GM12878 (cell line): Measurements from ENCODE around the gene PAK6. TPM values are rescaled to one million over a fixed set of nuclear protein-coding genes. Genes with fewer than 3 reads are reported as not detected.

ENCODE experiments used
- ATAC-seq: fragments of 200-7000 bp; cut with Tn5 transposase; 3 replicates; pipeline ENCODE4 v1.9.1; 2020; ENCODE audit warnings: mild to moderate bottlenecking, moderate library complexity
- BruUV-seq: library from RNA; stranded (reverse); fragments of 400-500 nt; replicated peaks from 2 replicates; lab custom pipeline; 2021; lab: Mats Ljungman, UMichigan
- CTCF ChIA-PET: fragments of 300-600 bp; sonication (Branson Sonifier 250); formaldehyde crosslinking; extraction: SDS; loops from one replicate; lab custom pipeline; 2021; ENCODE audit warnings: inconsistent platforms; lab: Yijun Ruan, JAX
- POLR2A ChIA-PET: fragments of 350-600 bp; formaldehyde crosslinking; extraction: SDS; loops from one replicate; lab custom pipeline; 2021; ENCODE audit warnings: inconsistent platforms; lab: Charles Lee
- RAD21 ChIA-PET: fragments of 300-600 bp; sonication (Branson Sonifier 250); formaldehyde crosslinking; loops from one replicate; lab custom pipeline; 2023; ENCODE audit warnings: antibody characterized with exemption; ENCODE audit not compliant: unreplicated experiment; lab: Charles Lee
- SMC1A ChIA-PET: fragments of 300-600 bp; sonication (Branson Sonifier 250); formaldehyde crosslinking; loops from one replicate; lab custom pipeline; 2023; ENCODE audit not compliant: unreplicated experiment, uncharacterized antibody; lab: Charles Lee
- DNase-seq: peaks from one replicate; pipeline ENCODE4 v3.0.0-alpha.2; 2011; ENCODE audit warnings: low read depth, low spot score
- FAIRE-seq: peaks from 3 replicates; lab custom pipeline; 2011; peaks lifted over from hg19 to GRCh38; lab: Jason Lieb, UNC
- H2AFZ ChIP-seq: 2 replicates; pipeline ENCODE4 v1.6.0; 2011; ENCODE audit warnings: low read depth, low read length, control low read depth; ENCODE audit not compliant: control insufficient read depth
- H3K27ac ChIP-seq: 2 replicates; pipeline ENCODE4 v1.5.1; 2011; ENCODE audit warnings: control low read depth; ENCODE audit not compliant: control insufficient read depth, insufficient read depth
- H3K27me3 ChIP-seq, 2 experiments: replicated peaks in 1 of 2; 2 replicates each; pipeline versions ENCODE4 v1.6.0 to v1.6.1; 2011; ENCODE audit warnings: low read length in 1 of 2; ENCODE audit not compliant: control insufficient read depth in 2 of 2, insufficient read depth in 2 of 2
- H3K36me3 ChIP-seq, 2 experiments: 2 replicates each; pipeline ENCODE4 v1.5.1; 2011; ENCODE audit warnings: low read length in 1 of 2; ENCODE audit not compliant: control insufficient read depth in 2 of 2, insufficient read depth in 2 of 2
- H3K4me1 ChIP-seq: 2 replicates; pipeline ENCODE4 v1.6.1; 2011; ENCODE audit warnings: mild to moderate bottlenecking, low read length, moderate library complexity, mixed read lengths; ENCODE audit not compliant: control insufficient read depth, insufficient read depth
- H3K4me2 ChIP-seq: 2 replicates; pipeline ENCODE4 v1.6.0; 2011; ENCODE audit warnings: control low read depth; ENCODE audit not compliant: control insufficient read depth, insufficient read depth
- H3K4me3 ChIP-seq: fragments of 200-600 bp; sonication (generic); 2 replicates; pipeline ENCODE4 v1.5.1; 2016
- H3K79me2 ChIP-seq: 2 replicates; pipeline ENCODE4 v1.6.0; 2011; ENCODE audit warnings: low read length; ENCODE audit not compliant: control insufficient read depth, insufficient read depth
- H3K9ac ChIP-seq: 2 replicates; pipeline ENCODE4 v1.8.0; 2011; ENCODE audit warnings: low read length, control low read depth, mixed read lengths; ENCODE audit not compliant: control insufficient read depth, insufficient read depth
- H3K9me3 ChIP-seq: replicated peaks from 3 replicates; pipeline ENCODE4 v1.5.1; 2011; ENCODE audit warnings: mild to moderate bottlenecking, low read length; ENCODE audit not compliant: control insufficient read depth, insufficient read depth
- H4K20me1 ChIP-seq: 2 replicates; pipeline ENCODE4 v1.6.0; 2011; ENCODE audit not compliant: control insufficient read depth, insufficient read depth
- ASH2L ChIP-seq: fragments of 300-600, 200-600 bp; sonication (generic); IDR thresholded peaks from 2 replicates; pipeline ENCODE4 v1.6.1; 2017; ENCODE audit warnings: low read depth, mild to moderate bottlenecking, borderline replicate concordance
- ATF2 ChIP-seq: IDR thresholded peaks from 2 replicates; pipeline ENCODE4 v1.6.1; 2012; ENCODE audit warnings: low read length, inconsistent platforms
- BACH1 ChIP-seq: fragments of 450-650 bp; IDR thresholded peaks from 2 replicates; pipeline ENCODE4 v1.6.1; 2017; ENCODE audit warnings: mild to moderate bottlenecking, borderline replicate concordance
- BCL11A ChIP-seq: IDR thresholded peaks from 2 replicates; pipeline ENCODE4 v1.6.1; 2011; ENCODE audit warnings: low read depth, low read length
- BRCA1 ChIP-seq: IDR thresholded peaks from 2 replicates; pipeline ENCODE4 v1.6.1; 2011; ENCODE audit warnings: low read depth, low read length, improper control_type of control experiment
- CHD1 ChIP-seq: IDR thresholded peaks from 2 replicates; pipeline ENCODE4 v1.6.1; 2012; ENCODE audit warnings: low read depth, low read length, improper control_type of control experiment
- CTCF ChIP-seq, 3 experiments: IDR thresholded peaks in 2 of 3; conservative IDR thresholded peaks in 1 of 3; 2 replicates each; pipeline ENCODE4 v1.5.1; 2011; ENCODE audit warnings: low read depth in 3 of 3, low read length in 3 of 3, mild to moderate bottlenecking in 3 of 3, control low read depth in 2 of 3, moderate library complexity in 2 of 3, inconsistent platforms in 1 of 3, mixed read lengths in 1 of 3; ENCODE audit not compliant: control insufficient read depth in 2 of 3, insufficient read depth in 1 of 3; ENCODE audit errors: extremely low read depth in 1 of 3
- FOXK2 ChIP-seq: fragments of 450-650 bp; IDR thresholded peaks from 2 replicates; pipeline ENCODE4 v1.6.1; 2017; ENCODE audit warnings: mild to moderate bottlenecking, moderate library complexity
- MEF2B ChIP-seq: fragments of 450-650 bp; IDR thresholded peaks from 2 replicates; pipeline ENCODE4 v1.6.1; 2018; ENCODE audit warnings: mild to moderate bottlenecking, moderate library complexity; ENCODE audit not compliant: partially characterized antibody, poor library complexity, severe bottlenecking
- MYC ChIP-seq: IDR thresholded peaks from 2 replicates; pipeline ENCODE4 v1.6.1; 2011; ENCODE audit warnings: mild to moderate bottlenecking, low read length, moderate library complexity, inconsistent platforms; ENCODE audit not compliant: insufficient read depth, insufficient replicate concordance, insufficient read length, severe bottlenecking
- NBN ChIP-seq: fragments of 450-650 bp; IDR thresholded peaks from 2 replicates; pipeline ENCODE4 v1.6.1; 2016
- NFYB ChIP-seq: IDR thresholded peaks from 2 replicates; pipeline ENCODE4 v1.6.1; 2011; ENCODE audit warnings: low read depth, mild to moderate bottlenecking, low read length, improper control_type of control experiment, moderate library complexity; ENCODE audit not compliant: insufficient read depth
- NR2C1 ChIP-seq: fragments of 450-650 bp; IDR thresholded peaks from 2 replicates; pipeline ENCODE4 v1.6.1; 2017; ENCODE audit warnings: antibody characterized with exemption, mild to moderate bottlenecking, moderate library complexity
- PAX8 ChIP-seq: fragments of 450-650 bp; IDR thresholded peaks from 2 replicates; pipeline ENCODE4 v1.6.1; 2017; ENCODE audit warnings: mild to moderate bottlenecking, moderate library complexity
- SMAD5 ChIP-seq: IDR thresholded peaks from 2 replicates; pipeline ENCODE4 v1.6.1; 2016; ENCODE audit warnings: antibody characterized with exemption, low read depth
- SUPT20H ChIP-seq: IDR thresholded peaks from 2 replicates; pipeline ENCODE4 v1.6.1; 2011; ENCODE audit warnings: low read depth, mild to moderate bottlenecking, low read length, moderate library complexity, borderline replicate concordance; ENCODE audit not compliant: control insufficient read depth
- TCF3 ChIP-seq: IDR thresholded peaks from 2 replicates; pipeline ENCODE4 v1.6.1; 2012; ENCODE audit warnings: low read depth, mild to moderate bottlenecking, low read length, borderline replicate concordance; ENCODE audit not compliant: insufficient read depth
- TCF7 ChIP-seq: IDR thresholded peaks from 2 replicates; pipeline ENCODE4 v1.6.1; 2014; ENCODE audit warnings: antibody characterized with exemption, borderline replicate concordance
- ZNF217 ChIP-seq: fragments of 450-650 bp; IDR thresholded peaks from 2 replicates; pipeline ENCODE4 v1.6.1; 2017; ENCODE audit warnings: antibody characterized with exemption, mild to moderate bottlenecking
- ZNF274 ChIP-seq: IDR thresholded peaks from one replicate; pipeline ENCODE4 v1.8.0; 2011; ENCODE audit not compliant: insufficient read length, insufficient read depth
- ZSCAN29 ChIP-seq: fragments of 450-650 bp; IDR thresholded peaks from 2 replicates; pipeline ENCODE4 v1.6.1; 2017; ENCODE audit warnings: mild to moderate bottlenecking, moderate library complexity
- WGBS: methylation state at CpG from one replicate; pipeline ENCODE4 v1.1.6; 2016; ENCODE audit warnings: low lambda C conversion rate; ENCODE audit not compliant: insufficient replicate concordance, insufficient coverage; ENCODE audit errors: missing lambda C conversion rate; 5-methylcytosine and 5-hydroxymethylcytosine counted together
- in situ Hi-C: fragments of 300-500 bp; cut with MboI; formaldehyde crosslinking; loops from 9 replicates; pipeline ENCODE4 v1.14.3; 2018; ENCODE audit warnings: mixed read lengths
- intact Hi-C: fragments of 100-400 bp; cut with micrococcal nuclease; formaldehyde crosslinking; loops from one replicate; pipeline ENCODE4 v1.14.2; 2022; ENCODE audit not compliant: unreplicated experiment
- polyA plus RNA-seq, 11 experiments: library from polyadenylated mRNA; depleted of rRNA in 4 of 11; unstranded in 6 of 11; stranded (reverse) in 5 of 11; fragments of >200 nt; fragmentation: Nextera tagmentation in 4 of 11; fragmentation: Illumina TruSeq in 1 of 11; extraction: Ambion mirVana in 4 of 11; extraction: Trizol in 1 of 11; gene quantifications; 1 replicate in 1 of 11; 2 replicates in 10 of 11; pipeline versions ENCODE4 v1.2.1 to v1.2.3, GENCODE V29; 2011 to 2016; ENCODE audit warnings: inconsistent platforms in 2 of 11, missing spikeins in 2 of 11, low read depth in 1 of 11
- total RNA-seq, 4 experiments: library from RNA; depleted of rRNA in 3 of 4; stranded (reverse); fragments of >200 nt in 3 of 4; fragmentation: Illumina TruSeq in 1 of 4; extraction: Trizol in 1 of 4; gene quantifications; 2 replicates each; pipeline versions ENCODE4 v1.2.1 to v1.2.3, GENCODE V29; 2013 to 2021
- TF ChIP-seq, protein P1 (sequence below): IDR thresholded peaks from 2 replicates; pipeline ENCODE4 v1.6.1; 2012; ENCODE audit warnings: low read depth, low read length, improper control_type of control experiment

Gene PAK6
- total and polyA plus RNA-seq, 10 of the 15 experiments (the other 5 are each of a cell fraction or from before 2014, with no cell fraction given): 0.07 to 0.92 (median 0.31) TPM; not detected in 2

GRCh38 chr15:40277471-40277870 lies 38.6 kb downstream of the PAK6 start:
- Histone ChIP-seq H4K20me1 (no peaks in the 10 kb centered on the region; the same call in 1 of the 2 replicates), H3K4me1 (peaks cover 11% of the 10 kb centered on the region), H3K79me2 (no peaks in the 10 kb centered on the region), H2AFZ (no peak overlapping the region), H3K27me3 (peaks cover 1 to 9% of the 10 kb centered on the region in 2 experiments; a peak in 3 of 4 replicates), H3K9me3 (no peaks in the 10 kb centered on the region), H3K27ac (no peak overlapping the region), H3K36me3 (no peaks in the 10 kb centered on the region), H3K4me2 (0 out of 2 replicates have a peak overlapping the region, but pooled peaks have one; percentile 1), H3K9ac (no peak overlapping the region), H3K4me3 (no peak overlapping the region; the same call in 1 of the 2 replicates)
- 14% methylated on average over 16 of the region's 16 CpGs for WGBS
- POLR2A ChIA-PET: no interaction called here
- no TSS peak for BruUV-seq
- intact Hi-C loops: loop anchor here (5.0 to 10.0 kb wide), 3 partner anchors 145 to 393 kb away; partner anchors contain the start of gene BMF
- RAD21 ChIA-PET: interaction anchor here (0.8 to 5.7 kb wide), 6 partner anchors 32 to 232 kb away, joined by 3 to 93 read pairs (median 9); partner anchors contain the start of genes CCDC9B and PLCB2
- in situ Hi-C loops: loop anchor here (5.0 to 10.0 kb wide), 3 partner anchors 35 to 493 kb away; partner anchors contain the start of gene FSIP1
- SMC1A ChIA-PET: interaction anchor here (1.0 to 4.8 kb wide), 5 partner anchors 12 to 232 kb away, joined by 3 to 83 read pairs (median 26); partner anchors contain the start of gene PLCB2
- DNase-seq (no peak), ATAC-seq (no peak), FAIRE-seq (no peak)
- CTCF ChIA-PET: interaction anchor here (0.6 to 11.7 kb wide), 12 partner anchors 12 to 355 kb away, joined by 3 to 296 read pairs (median 18); partner anchors contain the start of genes CCDC9B and PLCB2
- TF ChIP-seq ATF2 (no peak), CHD1 (no peak), BRCA1 (no peak), ZNF217 (no peak), ZNF274 (no peak), BCL11A (no peak), TCF3 (no peak), MEF2B (peak; percentile 22), SUPT20H (no peak), ZSCAN29 (no peak), SMAD5 (no peak), CTCF (IDR thresholded peaks at IDR 0.05 in 2 of 3, conservative IDR thresholded peaks at IDR 0.05 in 1 of 3; ENCODE audit: control insufficient read depth in 2 of 3, extremely low read depth in 1 of 3, insufficient read depth in 1 of 3, low read depth in 3 of 3, low read length in 3 of 3) (no peak), TCF7 (no peak), NBN (no peak), MYC (no peak), BACH1 (no peak), ASH2L (no peak), FOXK2 (no peak), NFYB (no peak), PAX8 (no peak), NR2C1 (no peak)
- TF ChIP-seq, protein P1, sequence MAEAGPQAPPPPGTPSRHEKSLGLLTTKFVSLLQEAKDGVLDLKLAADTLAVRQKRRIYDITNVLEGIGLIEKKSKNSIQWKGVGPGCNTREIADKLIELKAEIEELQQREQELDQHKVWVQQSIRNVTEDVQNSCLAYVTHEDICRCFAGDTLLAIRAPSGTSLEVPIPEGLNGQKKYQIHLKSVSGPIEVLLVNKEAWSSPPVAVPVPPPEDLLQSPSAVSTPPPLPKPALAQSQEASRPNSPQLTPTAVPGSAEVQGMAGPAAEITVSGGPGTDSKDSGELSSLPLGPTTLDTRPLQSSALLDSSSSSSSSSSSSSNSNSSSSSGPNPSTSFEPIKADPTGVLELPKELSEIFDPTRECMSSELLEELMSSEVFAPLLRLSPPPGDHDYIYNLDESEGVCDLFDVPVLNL: no peak
